HG03378 (cell line): ENCODE results near the gene ZFYVE28.
"Not testable (repeated sequence)": the region's sequence is repeated elsewhere in the genome, so short reads cannot be mapped to it uniquely, and the experiment has no call there.

ENCODE experiments used
- ATAC-seq: cut with Tn5 transposase; IDR thresholded peaks from one replicate; pipeline ENCODE4 v1.9.1; 2021; ENCODE audit warnings: mild to moderate bottlenecking, moderate library complexity; ENCODE audit not compliant: unreplicated experiment

ZFYVE28 gene

DNA sequence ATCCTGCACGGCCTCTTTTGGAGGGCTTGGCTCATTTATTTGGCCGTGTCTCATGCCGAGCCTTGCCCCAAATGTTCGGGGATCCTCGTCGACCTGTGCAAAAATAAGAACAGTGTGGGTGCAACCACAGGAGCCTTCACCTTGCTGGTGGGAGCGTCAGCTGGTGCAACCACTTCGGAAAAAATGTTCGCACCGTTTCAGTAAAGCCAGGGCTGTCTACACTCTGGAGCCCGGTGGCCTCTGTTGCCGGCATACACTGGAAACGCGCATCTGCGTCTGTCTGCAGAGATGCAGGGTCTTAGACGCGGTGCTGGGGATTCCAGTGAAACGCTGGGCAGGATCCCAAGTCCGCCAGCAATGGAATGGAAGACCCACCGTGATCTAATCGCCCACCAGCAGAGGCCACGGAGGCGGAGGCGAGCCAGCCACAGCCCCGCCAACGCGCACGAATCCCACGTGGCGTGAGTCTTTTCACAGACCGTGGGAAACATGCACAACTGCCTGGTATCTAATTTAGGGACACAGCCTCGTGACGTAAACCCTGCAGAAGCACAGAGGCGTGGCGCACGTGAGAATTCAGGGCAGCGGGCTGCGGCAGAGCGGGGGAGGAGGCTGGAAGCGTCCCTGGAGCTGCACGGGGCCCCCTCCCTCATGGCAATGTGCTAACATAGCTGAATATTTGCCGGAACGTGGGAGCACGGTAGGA lies 142.7 kb downstream of the ZFYVE28 start:
- no peak for ATAC-seq

- ATAC-seq: not testable (repeated sequence)
Measured at GRCh38 chr4:2275044-2275397, 143.4 kb downstream of the ZFYVE28 start.

DNA sequence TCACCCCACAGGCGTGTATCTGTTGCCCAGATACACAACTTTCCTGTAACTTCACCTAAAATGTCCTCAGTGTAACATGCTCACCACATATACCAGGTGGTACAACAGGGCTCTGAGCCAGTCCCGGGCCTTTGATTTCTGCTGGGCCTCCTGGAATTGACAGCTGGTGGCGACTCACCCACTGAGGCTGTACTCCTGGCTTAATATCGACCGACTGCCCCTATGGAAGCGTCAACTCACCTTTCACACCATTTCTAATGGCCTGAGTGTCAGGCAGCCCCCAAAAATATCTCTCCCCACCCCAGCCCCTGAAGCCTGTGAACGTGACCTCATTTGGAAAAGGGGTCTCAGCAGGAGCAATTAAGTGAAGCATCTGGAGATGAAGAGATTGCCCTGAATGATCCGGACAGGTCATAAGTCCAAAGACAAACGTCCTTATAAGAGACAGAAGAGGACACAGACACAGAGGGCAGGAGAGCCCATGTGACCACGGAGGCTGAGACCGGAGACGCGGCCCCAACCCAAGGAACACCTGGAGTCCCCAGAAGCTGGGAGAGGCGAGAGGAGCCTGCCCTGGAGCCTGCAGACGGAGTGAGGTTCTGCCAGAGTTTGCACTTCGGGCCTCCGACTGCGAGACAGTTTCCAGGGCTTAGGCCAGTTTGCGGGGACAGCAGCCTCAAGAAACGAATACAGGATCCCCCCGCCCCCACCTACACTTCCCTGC lies 144.0 kb downstream of the ZFYVE28 start:
- no peak for ATAC-seq

DNA sequence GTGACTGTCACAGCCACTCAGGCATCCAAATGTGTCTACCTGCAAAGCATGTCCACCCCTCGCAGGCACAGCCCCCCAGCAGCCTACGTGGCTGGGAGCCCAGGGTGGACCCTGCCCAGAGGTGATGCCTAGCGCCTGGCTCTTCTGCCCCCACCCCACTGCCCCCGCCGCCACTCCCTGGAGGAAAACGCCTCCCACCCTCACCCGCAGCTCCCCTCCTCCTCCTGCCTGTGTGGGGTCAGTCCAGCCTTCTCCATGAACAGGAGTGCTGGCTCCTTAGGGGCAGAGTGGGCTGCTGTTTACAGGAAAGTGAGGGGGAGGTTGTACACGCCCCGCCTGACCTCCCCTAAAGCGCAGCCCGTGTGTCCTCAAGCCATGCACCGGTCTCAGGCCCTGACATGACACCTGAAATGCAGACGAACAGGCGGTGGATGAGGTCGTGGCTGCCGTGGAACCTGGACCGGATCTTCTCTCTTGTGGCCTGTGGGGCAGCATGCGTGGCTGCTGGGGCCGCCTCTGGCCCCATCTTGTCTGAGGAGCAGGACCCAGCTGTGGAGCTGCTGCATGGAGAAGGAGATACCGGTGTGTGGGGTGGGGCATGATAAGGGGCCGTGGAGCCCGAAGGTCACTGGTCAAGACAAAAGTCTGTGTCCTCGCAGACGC lies 144.7 kb downstream of the ZFYVE28 start:
- no peak for ATAC-seq

DNA sequence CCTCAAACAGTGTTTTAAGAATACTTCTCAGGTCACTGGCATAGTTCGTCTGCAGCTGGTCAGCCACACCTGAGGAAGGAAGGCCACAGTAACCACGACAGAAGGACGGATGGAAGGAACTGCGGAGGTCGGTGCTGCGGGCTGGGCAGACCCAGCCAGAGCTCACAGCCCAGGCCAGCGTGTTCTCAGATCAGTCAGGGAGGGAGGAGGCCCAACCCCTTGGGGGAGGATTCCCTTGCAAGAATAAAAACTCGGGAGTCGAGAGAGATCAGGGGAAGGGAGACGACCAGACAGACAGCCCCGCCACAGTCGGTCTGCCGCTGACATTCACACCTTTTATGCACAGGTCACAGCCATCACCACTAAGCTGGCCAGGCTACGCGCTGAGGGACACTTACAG lies 145.2 kb downstream of the ZFYVE28 start:
- no peak for ATAC-seq

GRCh38 chr4:2272828-2273120 lies 145.7 kb downstream of the ZFYVE28 start:
- no peak for ATAC-seq

GRCh38 chr4:2272026-2272827 lies 146.2 kb downstream of the ZFYVE28 start:
- ATAC-seq: no peak

DNA sequence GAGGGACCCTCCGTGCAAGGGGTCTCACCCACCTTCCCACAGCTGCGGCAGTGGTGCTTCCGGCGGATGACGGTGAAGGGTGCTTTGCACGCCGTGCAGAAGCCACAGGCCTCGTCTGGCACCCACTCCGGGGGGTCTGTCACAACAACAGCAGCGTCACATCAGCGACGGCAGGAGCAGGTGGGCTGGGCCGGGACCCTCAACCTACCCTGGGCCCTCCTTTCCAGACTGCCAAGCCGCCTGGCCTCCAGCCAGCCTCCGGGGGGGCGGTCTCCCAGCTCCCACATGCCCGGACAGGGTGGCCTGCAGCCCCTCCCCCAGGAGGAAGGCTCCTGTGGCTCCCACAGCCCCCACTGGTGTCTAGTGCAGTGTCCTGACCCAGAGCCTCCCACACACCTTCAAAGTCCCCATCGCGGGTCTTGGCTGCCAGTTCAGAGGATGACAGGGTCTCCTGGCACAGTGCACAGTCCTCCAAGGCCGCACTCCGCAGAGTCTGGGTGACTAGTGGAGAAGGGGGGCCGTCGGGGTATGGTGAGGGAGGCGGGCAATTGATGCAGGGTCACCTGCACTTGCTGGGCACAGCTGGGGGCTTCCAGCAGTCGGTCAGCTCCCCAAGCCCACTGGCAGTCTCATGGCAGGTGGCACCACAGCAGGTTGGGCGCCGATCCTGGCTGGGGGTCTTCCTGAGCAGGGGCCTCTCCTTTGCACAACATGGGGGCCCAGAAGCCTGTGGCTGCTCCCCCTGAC lies 147.0 kb downstream of the ZFYVE28 start:
- no peak for ATAC-seq

DNA sequence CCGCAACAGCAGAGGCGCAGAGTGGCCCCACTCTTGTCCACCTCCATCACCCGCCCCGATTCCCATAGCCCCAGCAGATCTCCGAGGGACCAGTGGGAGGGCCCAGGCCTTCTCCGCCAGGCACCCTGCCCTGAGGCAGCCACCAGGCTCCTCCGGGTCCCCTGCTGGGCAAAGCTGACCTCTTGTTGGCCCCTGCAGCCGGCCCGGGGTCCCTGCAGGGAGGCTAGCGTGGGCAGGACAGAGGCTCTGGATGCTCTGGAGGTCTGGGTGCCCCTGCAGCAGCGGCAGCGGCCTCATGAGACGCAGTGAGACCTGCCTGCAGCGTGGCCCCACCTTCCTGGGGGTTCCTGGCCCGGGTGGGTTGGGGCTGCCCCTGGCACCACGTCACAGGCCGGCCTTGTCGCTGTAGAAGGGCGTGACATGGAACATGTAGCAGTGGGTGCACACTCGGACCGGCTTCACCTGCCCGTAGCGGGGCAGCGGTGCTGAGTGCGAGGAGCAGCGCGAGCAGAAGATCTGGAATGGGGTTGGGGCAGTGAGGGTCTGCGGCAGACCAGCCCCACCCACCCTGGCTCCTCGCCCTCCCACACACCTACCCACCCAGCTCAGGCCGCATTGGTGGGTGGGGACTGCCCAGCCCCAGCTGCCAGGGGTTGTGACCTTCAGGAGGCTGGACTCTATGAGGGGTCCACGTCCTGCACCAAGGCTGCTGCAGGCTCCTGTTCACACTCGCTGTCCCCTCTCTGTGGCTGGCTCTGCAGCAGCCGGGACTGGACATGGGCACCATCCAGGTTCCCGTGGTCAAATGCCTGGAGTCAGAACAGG lies 147.9 kb downstream of the ZFYVE28 start:
- no peak for ATAC-seq

GRCh38 chr4:2269618-2270163 lies 148.8 kb downstream of the ZFYVE28 start:
- ATAC-seq: no peak

DNA sequence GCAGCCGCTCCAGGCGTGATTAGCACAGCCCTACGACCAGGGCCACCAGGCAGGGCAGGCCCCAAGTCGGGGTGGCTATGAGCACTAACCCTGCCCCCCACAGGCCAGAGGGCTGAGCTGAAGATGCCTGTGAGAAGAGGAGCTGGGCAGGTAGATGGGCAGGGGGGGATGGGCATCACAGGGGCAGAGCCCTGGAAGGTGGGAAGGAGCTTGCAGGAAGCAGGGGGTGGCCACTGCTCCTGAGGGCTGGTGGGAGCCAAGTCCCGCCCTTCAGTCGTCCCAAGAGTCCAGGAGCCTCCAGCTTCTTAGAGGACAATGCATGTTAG lies 149.3 kb downstream of the ZFYVE28 start:
- ATAC-seq: no peak

GRCh38 chr4:2268357-2269205 lies 149.9 kb downstream of the ZFYVE28 start:
- ATAC-seq: no peak

DNA sequence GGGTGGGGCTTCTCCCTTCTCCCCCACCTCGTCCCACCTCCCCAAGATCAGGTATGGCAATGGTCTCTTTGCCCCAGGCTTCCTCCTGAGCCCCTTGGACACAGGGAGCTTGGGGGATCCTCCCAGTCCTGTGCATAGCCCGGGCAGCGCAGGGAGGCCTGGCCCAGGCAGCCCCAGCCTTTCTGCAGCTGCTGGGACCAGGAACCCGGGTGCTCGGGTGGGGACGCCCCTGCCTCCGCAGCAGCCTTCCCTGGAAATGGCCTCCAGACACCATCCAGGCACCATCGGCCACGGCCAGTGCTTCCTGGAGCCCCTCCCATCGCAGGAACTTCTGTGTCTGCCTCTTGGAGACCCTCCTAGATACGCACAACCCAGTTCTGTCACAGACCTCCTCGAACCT lies 150.6 kb downstream of the ZFYVE28 start:
- no peak for ATAC-seq

- no peak for ATAC-seq
Measured at GRCh38 chr4:2267320-2267811, 151.1 kb downstream of the ZFYVE28 start.

- ATAC-seq: no peak
Measured at GRCh38 chr4:2266821-2267220, 151.6 kb downstream of the ZFYVE28 start.

DNA sequence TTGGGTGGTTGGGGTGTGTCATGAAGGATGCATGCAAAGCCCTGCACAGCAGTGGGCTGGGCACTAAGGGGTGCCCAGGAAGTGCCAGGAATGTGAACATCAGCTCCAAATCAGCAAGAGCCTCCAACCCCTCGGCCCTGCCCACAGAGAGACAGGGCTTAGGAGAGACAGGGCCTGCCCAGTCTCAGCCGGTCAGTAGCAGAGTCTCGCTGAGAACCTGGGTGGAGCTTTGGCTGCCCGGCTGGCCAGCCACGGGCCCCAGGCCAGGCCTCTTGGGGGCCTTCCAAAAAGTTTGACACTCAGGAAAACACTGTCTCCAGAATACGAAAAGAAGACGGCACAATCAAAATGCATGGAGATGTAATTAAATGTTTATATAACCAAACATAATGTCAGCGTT lies 152.3 kb downstream of the ZFYVE28 start:
- no peak for ATAC-seq

DNA sequence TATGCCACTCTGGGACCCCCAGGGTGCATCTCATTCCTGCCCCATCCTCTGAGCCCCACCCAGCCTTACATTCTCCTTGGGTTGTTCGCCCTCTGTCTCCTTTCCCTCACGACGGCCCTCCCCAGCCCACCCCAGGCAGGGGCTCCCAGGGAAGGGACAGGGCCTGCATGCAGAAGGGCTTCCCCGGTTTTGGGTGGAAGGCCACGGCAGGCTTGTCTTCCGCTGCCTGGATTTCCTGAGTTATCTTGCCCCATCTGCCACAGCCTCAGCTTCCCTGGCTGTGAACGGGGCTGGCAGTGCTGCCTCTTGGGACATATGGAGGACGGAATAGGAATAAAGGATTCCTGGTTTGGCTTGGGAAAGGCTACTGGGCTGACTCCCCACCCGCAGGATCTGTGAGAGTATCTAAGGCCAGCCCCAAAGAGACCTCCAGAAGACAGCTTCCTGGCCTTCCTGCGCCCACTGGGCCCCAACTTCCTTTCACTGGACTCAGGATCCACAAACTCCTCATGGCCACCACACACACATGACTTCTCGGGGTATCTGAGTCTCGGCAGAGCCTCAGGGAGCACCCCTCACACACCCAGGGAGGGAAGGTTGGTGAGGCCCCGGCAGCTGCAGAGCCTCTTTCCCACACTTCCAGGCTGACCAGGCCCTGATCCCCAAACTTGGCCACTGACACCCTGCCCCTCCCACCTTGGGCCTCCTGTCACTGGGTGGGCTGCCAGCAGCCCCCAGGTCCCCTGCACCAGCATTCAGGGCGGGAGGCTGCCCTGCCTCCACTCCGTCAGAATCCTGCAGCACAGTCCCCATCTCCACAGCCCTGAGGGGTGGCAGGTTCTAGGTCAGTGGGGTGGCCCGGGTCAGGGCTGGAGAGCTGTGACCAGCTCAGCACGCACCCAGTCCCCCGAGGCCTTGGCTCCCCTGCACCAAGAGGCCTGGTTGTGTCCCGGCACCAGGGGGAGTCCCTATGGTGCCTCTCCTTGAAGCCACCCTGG lies 153.0 kb downstream of the ZFYVE28 start:
- ATAC-seq: no peak
